OCI-LY3 (cell line): Measurements from ENCODE around the gene LRRTM3.

Experiments used
- CTCF ChIP-seq: fragments of 200-600, 300-600 bp; sonication (generic); IDR thresholded peaks from 2 replicates; pipeline ENCODE4 v1.5.1; 2014; ENCODE audit warnings: antibody characterized with exemption, low read length, low read depth
- EZH2phosphoT487 ChIP-seq: fragments of 200-600 bp; shearing (Covaris generic); IDR thresholded peaks from 2 replicates; pipeline ENCODE4 v1.6.1; 2018; ENCODE audit warnings: antibody characterized with exemption, mixed run types, low read depth

- TF ChIP-seq CTCF = no peak
- no peak for TF ChIP-seq EZH2phosphoT487
Measured at GRCh38 chr10:66910671-66911070, 15.2 kb upstream of the LRRTM3 start.
